ENCODE measurements around the gene LDLRAD3. TPM values are rescaled to one million over a fixed set of nuclear protein-coding genes. Genes with fewer than 3 reads are reported as not detected.
"Not testable (repeated sequence)": the region's sequence is repeated elsewhere in the genome, so short reads cannot be mapped to it uniquely, and the experiment has no call there.

LDLRAD3 gene
- total RNA-seq, 1 donor from 2014 or later, result 7.2 TPM

DNA sequence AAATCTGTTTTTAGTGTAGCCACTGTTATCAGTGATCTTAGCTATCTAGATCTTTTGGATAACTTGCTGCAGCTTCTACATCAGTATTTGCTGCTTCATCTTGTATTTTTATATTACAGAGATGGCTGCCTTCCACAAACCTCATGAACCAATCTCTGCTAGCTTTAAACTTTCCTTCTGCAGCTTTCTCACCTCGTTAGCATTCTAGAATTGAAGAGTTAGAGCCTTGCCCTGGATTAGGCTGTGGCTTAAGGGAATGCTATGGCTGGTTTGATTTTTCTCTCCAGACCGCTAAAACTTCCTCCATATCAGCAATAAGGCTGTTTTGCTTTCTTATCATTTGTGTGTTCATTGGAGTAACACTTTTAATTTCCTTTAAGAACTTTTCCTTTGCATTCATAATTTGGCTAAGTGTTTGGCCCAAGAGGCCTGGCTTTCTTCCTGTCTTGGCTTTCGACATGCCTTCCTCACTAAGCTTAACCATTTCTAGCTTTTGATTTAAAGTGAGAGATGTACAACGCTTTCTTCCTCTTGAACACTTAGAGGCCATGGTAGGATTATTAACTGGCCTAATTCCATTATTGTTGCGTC is 51.9 kb downstream of the LDLRAD3 start:
- ATAC-seq, result no peak

DNA sequence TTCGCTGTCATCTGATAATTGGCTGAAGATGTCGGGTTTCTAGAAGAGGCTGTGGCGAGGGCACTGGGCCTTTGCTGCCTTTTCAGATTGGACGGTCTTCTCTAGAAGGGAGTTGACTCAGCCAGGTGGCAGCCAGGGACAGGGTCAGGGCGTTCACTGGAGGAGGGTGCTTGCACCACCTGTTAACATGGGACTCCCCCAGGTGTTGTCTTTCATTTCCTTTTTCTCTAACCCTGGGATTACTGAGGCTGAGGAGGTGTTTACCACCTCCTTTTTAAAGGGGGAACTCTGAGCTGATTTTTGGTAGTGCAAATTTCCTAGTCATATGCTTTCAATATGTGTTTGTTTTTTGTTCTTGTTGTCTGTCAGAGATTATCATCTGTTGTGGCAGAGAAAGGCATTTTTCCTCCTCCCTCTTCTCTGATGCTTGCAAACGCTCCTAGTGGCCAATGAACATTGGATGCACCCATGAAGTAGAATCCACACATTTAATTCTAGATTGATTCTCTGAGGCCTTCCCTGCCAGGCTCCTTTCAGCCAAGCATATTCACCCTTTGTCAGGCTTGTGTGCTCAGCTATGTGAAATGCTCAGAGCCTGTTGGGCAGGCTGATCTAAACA is 54.1 kb downstream of the LDLRAD3 start:
- ATAC-seq, result no peak

DNA sequence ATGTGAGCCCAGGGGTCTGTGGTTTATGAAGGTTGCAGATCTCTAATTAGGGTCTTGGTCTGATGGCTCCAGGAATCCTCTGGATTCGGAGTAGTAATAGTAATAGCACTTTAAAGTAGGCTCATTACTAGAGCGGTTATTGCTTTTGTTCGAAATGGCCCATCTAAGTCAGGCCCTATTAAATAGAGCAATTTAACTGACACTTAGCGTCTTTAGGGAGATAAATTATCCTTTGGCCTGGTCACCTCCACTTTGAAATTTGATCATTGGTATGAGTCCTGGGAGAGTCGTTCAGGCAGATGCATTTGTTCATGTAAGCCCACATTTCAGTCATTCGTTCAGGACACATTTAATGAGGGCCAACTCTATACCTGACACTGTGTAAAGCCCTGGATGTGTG is 54.8 kb downstream of the LDLRAD3 start:
- ATAC-seq, result no peak

DNA sequence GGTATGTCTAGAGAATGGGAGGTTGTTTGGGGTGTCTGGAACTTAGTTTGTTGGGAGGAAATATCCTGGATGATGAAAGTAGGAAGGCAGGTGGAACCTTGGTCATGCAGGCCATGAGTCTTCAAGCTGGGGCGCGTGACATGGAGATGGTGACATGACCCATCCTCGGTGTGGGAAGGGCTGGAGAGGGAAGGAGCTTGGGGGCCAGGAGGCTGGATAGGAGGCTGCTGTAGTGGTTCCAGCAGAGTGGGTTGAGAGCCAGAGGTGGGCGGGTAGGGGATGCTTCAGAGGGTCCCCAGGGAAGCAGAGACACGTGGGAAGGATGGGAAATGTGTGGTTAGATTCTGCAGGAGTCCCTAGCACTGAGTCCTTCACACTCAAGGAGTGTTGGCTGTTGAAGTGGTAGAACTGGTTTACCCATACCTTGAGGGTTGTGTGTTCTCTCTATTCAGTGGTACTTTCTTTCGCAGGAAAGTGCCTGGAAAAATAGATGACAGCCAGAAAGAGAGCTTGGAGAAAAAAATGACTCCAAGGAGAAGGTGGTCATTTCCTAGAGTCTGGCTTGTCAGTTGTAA is 56.8 kb downstream of the LDLRAD3 start:
- ATAC-seq, result peak; percentile 91

DNA sequence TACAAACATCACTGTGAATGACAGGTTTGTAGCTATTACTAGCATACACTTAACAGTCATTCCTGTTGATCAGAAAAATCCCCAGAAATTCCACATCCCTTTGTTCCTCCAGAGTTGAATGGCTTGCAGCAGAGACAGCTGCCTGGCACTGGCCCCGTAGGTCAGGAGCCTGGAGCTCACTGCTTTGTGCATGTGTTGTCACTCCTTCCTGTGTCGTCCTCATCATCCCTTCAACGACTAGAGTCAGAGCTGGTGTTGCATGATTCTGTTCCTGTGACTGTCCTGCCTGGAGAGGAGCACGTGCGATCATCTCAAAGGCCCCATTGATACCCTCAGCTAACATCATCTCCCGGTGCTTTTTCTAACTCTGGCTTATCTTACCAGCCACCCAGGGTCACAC is 58.3 kb downstream of the LDLRAD3 start:
- ATAC-seq, result no peak

DNA sequence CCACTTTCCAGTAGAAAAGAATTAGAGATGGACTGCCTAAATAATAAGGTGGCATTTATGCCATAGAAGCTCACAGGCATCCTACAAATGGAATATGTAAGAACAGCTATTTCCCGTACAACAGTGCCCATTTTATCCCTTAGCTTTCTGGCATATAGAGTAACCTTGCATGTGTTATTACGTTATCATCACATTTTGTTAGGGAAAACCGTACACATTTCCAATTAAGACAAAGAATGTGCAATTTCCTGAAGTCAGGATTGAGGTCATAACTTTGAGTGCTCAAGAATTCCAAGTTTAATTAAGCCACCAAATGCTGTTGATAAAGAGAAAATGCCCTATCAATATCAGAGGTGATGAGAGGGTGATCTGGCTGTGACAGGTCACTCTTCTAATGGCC is 58.9 kb downstream of the LDLRAD3 start:
- no peak for ATAC-seq

DNA sequence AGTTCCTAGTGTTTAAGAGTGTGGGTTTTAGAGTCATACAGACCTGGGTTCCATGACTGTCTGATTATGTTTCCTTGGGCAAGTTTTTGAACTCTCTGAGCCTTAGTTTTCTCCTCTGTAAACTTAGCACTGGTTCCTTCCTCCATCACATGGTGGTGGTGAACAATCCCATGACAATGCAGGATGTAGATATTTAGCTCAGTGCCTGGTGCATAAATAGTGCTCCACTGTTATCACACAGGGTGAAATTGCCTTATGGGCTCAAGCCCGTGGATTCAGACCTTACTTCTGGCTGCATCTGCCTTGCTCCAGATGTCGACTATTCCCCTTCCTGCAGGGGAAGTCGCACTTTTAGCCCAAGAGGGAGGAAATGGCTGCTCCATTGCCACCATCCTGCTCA is 62.7 kb downstream of the LDLRAD3 start:
- no peak for ATAC-seq

DNA sequence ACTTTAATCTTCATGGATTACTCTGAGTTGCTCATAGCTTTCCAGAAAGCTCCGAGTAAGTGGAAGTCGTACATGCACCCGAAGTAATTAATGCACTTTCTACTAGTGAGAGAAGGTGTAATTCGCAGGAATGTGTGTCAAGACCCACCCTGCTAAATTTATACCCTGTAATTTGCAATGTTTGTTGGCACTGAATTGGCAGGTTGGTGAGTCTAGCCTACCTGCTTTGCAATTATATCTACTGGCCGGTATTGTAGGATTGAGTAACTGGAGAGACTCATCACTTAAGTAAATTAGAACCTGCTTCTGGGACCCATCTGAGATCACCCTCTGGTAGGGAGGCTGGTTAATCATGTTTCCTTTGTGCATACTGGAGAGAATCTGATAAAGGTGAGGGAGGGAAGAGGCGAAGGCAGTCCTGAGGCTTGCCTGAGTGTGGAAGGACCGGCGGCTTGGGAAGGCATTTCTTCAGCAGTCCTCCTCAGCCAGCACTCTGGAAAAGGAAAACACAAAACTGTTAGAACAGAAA is 63.3 kb downstream of the LDLRAD3 start:
- ATAC-seq, result peak; percentile 81

DNA sequence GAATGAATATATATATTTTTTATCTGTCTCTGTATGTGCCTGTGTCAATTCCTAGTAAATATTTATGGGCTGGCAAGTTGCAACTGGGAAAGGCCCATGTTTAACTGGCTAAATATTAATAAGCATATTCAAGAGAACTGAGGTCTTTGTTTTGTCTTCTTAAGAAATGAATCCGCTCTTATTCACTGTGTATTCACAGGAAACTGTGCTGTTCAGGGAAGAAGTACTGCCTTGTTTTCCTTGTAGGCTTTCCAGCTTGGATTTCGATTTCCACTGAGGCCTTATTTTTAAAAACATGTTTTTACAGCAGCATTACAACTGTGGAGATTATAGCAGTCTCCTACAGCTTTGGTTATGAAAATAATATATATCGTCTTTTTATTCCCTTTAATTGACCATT is 64.7 kb downstream of the LDLRAD3 start:
- ATAC-seq, result no peak

DNA sequence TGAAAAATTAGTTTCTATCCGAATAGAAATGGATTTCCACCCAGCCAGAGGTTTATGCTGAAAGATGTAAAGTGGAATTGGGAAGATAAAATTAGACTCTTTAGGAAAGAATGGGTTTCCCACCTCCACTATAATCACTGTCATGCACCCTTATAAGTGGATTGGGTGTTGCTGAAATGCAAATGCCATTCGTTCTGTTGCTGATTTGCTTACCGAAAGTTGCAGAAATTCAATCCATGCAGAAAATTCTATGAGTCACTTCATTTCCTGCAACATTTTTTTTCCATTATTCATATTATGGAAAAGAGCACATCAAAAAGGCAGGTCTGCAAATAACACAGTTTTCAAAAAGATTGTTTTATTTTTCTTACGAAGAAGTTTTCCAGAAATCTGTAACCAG is 65.6 kb downstream of the LDLRAD3 start:
- no peak for ATAC-seq

DNA sequence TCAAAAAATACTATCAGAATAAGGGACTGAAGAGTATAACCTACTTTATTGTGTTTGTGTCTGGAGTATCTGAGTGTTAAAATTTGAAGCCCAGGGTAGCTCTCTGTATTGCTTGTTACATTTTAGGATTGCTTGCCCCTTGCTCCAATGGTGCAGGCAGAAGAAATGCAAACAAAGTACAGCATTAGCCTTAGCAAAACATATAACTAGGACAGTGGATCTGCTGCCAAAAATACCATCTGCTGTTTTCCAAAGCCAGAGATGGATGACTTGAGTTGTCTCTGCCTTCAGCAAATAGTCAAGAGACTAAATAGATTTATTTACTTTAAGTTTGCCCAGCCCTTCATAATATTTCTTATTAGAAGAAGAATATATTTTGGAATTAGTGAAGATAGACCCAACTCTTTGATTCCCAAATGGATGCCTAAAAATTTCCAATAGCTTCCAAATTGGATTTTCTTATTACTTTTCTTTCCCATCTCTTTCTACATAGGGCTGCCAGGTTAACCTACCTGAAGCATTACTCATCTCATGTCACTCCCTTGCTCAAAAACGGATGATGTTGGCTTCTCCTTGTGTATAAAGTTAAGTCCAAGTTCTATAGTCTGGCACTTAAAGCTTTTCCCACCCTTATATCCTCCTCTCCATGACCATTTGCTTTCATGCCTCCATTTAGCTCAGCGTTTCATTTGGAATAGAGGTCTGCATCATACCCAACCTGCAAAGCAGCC is 66.3 kb downstream of the LDLRAD3 start:
- peak; percentile 46 for ATAC-seq

DNA sequence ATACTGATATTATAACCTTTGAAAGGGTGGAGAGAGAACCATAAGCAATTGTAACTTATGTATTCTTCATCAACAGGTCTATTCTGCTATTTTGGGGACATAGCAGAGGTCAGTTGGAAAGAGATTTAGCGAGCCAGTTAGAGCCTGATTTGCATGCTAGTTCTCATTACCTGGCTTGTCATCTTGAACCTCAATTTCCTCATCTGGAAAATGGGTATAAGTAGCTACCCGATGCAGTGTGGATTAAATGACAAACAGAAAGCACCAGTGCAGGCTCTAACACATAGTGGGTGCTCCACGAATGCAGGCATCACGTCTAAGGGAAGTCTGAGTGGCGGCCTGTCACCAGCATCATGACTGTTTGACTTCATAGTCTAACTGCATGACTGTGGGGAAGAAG is 67.7 kb downstream of the LDLRAD3 start:
- no peak for ATAC-seq

DNA sequence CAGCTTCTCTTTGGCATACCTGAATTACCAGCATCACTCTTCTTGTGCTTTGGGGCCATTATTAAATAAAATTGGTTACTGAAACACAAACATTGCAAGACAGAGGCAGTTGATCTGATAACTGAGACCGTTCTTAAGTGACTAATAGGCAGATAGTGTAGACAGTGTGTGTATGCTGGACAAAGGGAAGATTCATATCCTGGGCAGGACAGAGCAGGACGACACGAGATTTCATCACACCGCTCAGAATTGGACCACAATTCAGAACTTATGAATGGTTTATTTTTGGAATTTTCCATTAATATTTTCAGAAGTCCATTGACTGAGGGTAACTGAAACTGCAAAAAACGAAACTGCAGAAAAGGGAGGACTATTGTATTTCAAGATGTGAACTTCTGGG is 68.6 kb downstream of the LDLRAD3 start:
- no peak for ATAC-seq

DNA sequence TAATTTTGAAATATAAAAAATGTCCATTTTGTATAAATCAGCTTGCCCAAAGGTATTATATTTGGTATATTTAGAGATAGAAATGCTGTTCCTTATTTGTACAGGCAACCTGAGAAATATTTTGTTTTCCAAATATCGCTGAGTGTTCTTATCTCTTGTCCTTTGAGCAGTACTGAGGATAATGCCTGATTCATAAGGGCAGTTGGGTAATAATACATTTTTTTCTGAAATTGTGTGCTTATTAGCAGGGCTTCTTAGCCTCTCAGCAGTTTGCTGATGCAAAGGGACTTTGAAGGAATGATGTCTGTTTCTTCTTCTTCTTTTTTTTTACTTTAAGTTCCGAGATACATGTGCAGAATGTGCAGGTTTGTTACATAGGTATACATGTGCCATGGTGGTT is 69.1 kb downstream of the LDLRAD3 start:
- ATAC-seq, result no peak

DNA sequence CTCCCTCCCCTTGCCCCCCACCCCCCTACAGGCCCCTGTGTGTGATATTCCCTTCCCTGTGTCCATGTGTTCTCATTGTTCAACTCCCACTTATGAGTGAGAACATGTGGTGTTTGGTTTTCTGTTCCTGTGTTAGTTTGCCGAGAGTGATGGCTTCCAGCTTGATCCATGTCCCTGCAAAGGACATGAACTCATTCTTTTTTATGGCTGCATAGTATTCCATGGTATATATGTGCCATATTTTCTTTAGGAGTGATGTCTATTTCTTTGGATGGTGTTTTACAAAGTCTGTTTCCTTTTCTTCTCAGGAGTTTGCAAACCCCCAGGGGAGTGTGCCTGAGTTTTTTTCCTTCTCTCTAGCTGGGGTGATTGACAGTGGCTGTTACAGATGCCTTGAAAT is 69.6 kb downstream of the LDLRAD3 start:
- not testable (repeated sequence) for ATAC-seq

DNA sequence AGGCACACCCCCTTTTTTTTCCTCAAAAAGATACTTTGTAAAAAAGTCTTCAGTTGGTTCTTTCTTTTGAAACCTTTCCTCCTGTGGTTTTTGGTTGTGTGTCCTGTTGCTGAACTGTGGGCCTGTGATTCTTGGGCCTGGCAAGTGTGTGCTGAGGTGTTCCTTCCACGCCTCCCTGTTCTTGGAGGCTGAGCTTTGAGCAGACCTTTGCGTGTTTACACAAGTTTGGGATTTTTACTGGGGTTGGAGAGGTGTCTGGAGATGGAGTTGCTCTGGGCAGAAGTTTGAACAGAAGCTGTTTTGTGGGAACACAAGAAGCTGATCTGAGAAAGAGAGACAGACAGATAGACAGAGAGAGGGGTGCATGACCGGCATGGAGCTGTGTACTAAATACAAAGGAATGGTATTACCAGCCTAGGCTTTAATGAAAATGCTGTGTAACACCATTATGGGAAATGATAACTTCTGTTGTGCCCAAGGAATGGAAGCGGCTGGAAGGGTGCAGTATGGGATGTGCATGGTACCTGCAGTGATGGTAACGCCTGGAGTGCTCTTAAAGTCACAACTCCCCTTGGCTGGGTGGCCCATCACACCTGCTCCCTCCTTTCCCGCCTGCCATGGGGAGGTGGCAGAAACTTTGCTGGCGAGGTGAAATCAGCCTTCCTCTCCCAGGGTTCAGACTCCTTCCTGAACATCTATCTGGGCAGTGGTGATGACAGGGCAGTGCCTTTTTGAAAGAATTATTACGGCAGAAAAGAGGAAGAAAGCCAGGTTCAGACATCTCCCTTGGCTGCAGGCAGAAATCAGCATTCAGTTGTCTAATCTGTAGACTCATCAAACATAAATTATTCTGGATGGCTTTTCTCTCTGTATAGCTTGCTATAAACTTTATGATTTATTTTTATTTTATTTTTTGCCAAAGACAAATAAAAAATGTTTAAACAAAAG is 70.4 kb downstream of the LDLRAD3 start:
- ATAC-seq, result peak; percentile 70

DNA sequence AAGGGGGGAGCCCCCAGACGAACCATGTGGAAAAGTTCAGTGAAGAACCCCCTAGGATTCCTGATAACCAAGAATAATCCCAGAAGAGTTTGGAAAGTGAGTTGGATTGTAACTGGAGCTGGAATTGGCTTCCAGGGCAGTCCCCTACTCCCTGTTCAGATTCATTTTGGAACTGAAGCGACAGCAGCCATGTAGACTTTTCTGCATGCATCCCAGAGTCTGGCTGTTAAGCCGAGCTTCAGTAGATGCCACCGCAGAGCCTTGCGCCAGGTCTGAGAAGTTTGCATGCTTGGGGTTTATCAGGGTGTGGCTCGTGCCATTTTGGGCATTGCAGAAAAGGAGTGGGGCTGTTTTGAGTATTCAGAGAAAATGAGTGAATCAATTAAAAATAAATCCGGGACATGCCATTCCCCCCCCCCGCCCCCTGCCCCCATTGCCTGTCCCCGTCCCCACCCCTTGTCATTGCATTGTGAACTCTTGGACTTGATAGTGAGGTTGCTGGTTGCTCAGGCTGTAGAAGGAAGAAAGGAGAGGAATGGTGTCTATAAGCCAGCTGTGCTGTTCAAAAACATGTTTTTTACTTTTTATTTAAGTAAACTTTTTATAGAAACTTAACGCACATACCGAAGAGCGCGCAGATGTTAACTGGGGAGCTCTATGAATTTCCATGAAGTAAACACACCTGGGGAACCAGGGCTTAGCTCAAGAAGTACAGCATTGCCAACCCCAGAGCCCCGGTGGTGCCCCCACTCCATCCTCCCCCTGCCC is 71.2 kb downstream of the LDLRAD3 start:
- ATAC-seq, result no peak

DNA sequence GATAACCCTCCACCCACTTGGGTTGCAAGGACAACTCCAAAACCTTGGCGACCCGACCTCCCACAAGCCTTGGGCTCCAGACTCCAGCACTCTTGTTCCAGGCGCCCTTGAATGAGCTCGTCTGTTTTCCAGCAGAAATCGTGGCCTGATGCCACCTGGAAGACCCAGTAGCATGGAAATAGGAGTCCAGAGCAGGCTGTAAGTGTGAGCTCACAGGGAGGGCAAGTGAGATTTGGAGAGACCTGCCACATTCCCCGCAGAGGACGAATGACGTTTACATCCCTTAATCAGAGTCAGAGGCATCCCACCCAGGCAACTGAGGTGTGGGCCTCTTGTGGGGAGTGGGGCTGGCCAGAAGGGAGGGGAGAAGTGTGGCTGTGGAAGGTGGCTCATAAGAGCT is 71.9 kb downstream of the LDLRAD3 start:
- no peak for ATAC-seq

DNA sequence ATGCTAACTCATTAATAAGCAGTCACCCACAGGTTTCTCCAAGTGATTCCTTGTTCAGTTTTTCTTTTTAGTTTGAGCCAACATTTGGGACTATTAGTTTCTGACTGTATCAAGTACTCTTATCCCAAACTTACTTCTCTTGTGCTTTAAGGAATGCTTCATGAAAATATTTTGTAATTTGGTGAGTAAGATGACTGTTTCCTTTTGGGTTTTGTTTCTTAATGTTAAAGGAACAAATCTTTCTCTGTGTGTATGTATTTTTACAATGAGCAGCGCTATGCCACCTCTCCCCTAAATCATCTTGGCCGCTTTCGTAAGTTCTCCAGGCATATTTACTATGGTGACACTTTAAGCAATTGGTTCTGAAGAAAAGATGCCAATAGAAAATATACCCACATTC is 72.4 kb downstream of the LDLRAD3 start:
- ATAC-seq, result no peak

DNA sequence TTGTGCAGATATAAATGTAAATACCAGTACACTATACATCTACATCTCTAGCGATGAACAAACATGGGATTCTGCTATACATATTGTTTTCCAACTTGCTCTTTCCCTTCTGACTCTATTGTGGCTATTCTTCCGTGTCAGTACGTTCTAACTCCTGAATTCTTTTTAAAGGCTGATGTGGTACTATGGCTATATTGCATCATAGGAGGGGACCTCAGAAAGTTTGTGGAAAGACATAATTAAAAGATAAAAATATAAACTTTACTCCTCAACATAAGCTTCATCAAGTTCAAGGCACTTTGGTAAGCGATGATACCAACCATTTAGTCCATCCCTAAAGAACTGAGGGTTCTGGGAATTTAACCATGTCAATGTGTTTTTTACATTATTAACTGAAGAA is 72.8 kb downstream of the LDLRAD3 start:
- ATAC-seq, result no peak

DNA sequence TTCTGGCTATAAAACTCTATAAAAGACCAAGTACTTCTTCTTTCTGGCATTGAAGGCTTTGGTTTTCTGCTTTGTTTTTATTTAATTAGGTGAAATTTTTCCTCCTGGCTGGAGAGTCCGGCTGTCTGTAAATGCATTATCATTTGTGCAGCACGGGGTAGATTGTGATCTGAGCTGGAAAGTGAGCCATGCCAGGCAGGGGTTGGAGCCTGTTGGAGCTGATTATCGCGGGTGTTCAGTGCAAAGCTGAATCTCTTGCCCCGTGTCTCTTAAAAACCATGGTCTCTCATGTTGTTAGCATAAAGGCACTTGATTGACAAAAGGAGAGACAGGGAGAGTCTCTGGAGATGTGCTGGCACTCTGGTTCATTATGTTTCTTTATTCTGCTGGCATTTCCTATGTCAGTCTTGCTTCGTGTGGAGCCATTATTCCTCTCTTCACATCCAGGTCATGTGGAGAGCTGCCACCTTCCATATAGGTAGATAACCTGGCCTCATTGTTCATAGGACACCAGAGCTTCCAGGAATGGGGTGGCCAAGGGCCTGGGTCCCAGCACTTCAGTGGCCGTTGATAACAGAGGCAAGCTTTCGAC is 75.2 kb downstream of the LDLRAD3 start:
- ATAC-seq, result no peak

Measured in esophagus mucosa (tissue), 1 donor.